Pancreas (tissue), 10 donors: ENCODE results near the gene OR6A2. TPM values are rescaled to one million over a fixed set of nuclear protein-coding genes. Genes with fewer than 3 reads are reported as not detected.
A peak's percentile ranks its signal among the peaks of the same experiment; 100 is the strongest.

Experiments
- ATAC-seq, 4 donors: fragments of 200-7000 bp; cut with Tn5 transposase; one replicate each; pipeline versions ENCODE4 v1.8.0 to v1.9.1; 2020; ENCODE audit warnings: mild to moderate bottlenecking in 4 of 4, moderate library complexity in 4 of 4
- DNase-seq, 6 donors: peaks; one replicate each; pipeline ENCODE4 v3.0.0-alpha.2; 2020
- FAIRE-seq: peaks from 2 replicates; lab custom pipeline; 2012; peaks lifted over from hg19 to GRCh38; lab: Jason Lieb, UNC
- H3K27ac ChIP-seq, 4 donors: fragments of 200-600 bp; sonication (generic); 1 replicate in 3 of 4; 2 replicates in 1 of 4; pipeline versions ENCODE4 v1.5.0 to v1.8.0; 2020
- H3K27me3 ChIP-seq, 4 donors: fragments of 200-600 bp; one replicate each; pipeline ENCODE4 v1.8.0; 2021
- H3K36me3 ChIP-seq, 3 donors: fragments of 200-600 bp; sonication (generic) in 1 of 3; one replicate each; pipeline versions ENCODE4 v1.5.0 to v1.8.0; 2020 to 2021
- H3K4me1 ChIP-seq, 3 donors: fragments of 200-600 bp; one replicate each; pipeline ENCODE4 v1.8.0; 2021
- H3K4me3 ChIP-seq, 4 donors: fragments of 200-600 bp; sonication (generic) in 2 of 4; one replicate each; pipeline versions ENCODE4 v1.5.0 to v1.8.0; 2020 to 2021
- H3K9me3 ChIP-seq, 4 donors: fragments of 200-600 bp; one replicate each; pipeline ENCODE4 v1.8.0; 2021
- CTCF ChIP-seq, 4 donors: fragments of 200-600 bp; sonication (generic) in 3 of 4; IDR thresholded peaks; one replicate each; pipeline versions ENCODE4 v1.5.0 to v1.8.0; 2021; ENCODE audit warnings: antibody characterized with exemption in 4 of 4
- WGBS, 2 donors: extraction: QIAGEN DNeasy Blood & Tissue Kit; methylation state at CpG; one replicate each; pipeline ENCODE4 v1.1.7; 2013; 5-methylcytosine and 5-hydroxymethylcytosine counted together
- intact Hi-C, 3 donors: fragments of 100-400 bp; cut with DNase I; formaldehyde crosslinking; loops; one replicate each; pipeline versions ENCODE4 v1.11.1 to v1.14.2; 2022
- polyA plus RNA-seq, 2 donors: library from polyadenylated mRNA; stranded (reverse); fragments of 200-250 nt; gene quantifications; one replicate each; pipeline ENCODE4 v1.2.3, GENCODE V29; 2013
- total RNA-seq, 6 donors: library from RNA; stranded (reverse); fragmentation: NEBNext Ultra II Directional in 4 of 6; extraction: Animal tissue kit (Norgen Biotek cat#: 25700) in 4 of 6; gene quantifications; one replicate each; pipeline versions ENCODE4 v1.2.1 to v1.2.4, GENCODE V29; 2021 to 2023
- donor health status: healthy with polysubstance abuse.
- donor health status: DM: no; HTN: no; CAD: no; lungs with moderate emphysema.
- donor health status: DM: no; HTN: no; CAD: no.
- donor health status: control.
- donor health status: control.
- donor health status: Bipolar disorder and iron deficiency.
- donor health status: DM: yes; HTN: yes; CAD: no.
- donor health status: DM: no; HTN: no; CAD: no.
- donor health status: DM: no; HTN: no; CAD: no.
- donor health status: DM: yes; HTN: yes; CAD: no.

OR6A2 gene
- total and polyA plus RNA-seq, 8 donors: 0.06 to 0.39 (median 0.16) TPM; not detected in 2

- Histone ChIP-seq H3K4me3 (no peak within 1 kb of the TSS), H3K27me3 (no peaks in the 10 kb centered on the region), H3K9me3 (no peaks in the 10 kb centered on the region), H3K27ac (no peak within 1 kb of the TSS), H3K4me1 (no peaks in the 10 kb centered on the region), H3K36me3 (no peaks in the 10 kb centered on the region)
- FAIRE-seq (no peak), ATAC-seq (peak in 2 of 4 donors; percentile 60 to 66), DNase-seq (peak in 1 of 6 donors; percentile 14)
- no peak for TF ChIP-seq CTCF (IDR thresholded peaks at IDR 0.05)
- 62 to 78% methylated on average over 4 of the region's 4 CpGs for WGBS, 2 donors
- intact Hi-C loops: no loop called here
Observed at GRCh38 chr11:6771926-6772893, 27.3 kb downstream of the OR6A2 start, which contains the start of gene OR2AG2. TSS of gene OR2AG2 (minus strand) at chr11:6771976. CDS start at chr11:6768957, 3,019 bp downstream.

- DNase-seq (peak in 4 of 6 donors; percentile 13 to 48 (median 31)), FAIRE-seq (no peak), ATAC-seq (peak; percentile 72 to 93 (median 85))
- Histone ChIP-seq H3K4me1 (peaks cover 7 to 15% (median 7%) of the 10 kb centered on the region in 3 donors), H3K9me3 (no peaks in the 10 kb centered on the region), H3K4me3 (no peak overlapping the region), H3K27ac (no peak overlapping the region), H3K36me3 (no peaks in the 10 kb centered on the region), H3K27me3 (no peaks in the 10 kb centered on the region)
- intact Hi-C loops: no loop called here
- 48 to 50% methylated on average over 2 of the region's 2 CpGs for WGBS, 2 donors
- TF ChIP-seq CTCF (IDR thresholded peaks at IDR 0.05): peak in 2 of 4 donors; percentile 5 to 34
Observed at GRCh38 chr11:6757373-6757967, 42.0 kb downstream of the OR6A2 start.

GRCh38 chr11:6755953-6756347, 43.5 kb downstream of the OR6A2 start:
- intact Hi-C loops: no loop called here
- peaks cover 7 to 15% (median 7%) of the 10 kb centered on the region in 3 donors for H3K4me1 ChIP-seq
- no peak overlapping the region for H3K27ac ChIP-seq
- no peak for FAIRE-seq
- no peak overlapping the region for H3K4me3 ChIP-seq
- no peaks in the 10 kb centered on the region for H3K36me3 ChIP-seq
- 15 to 16% methylated on average over 1 of the region's 1 CpG for WGBS, 2 donors
- no peak for TF ChIP-seq CTCF (IDR thresholded peaks at IDR 0.05)
- no peak for DNase-seq
- ATAC-seq: peak in 3 of 4 donors; percentile 29 to 58 (median 50)
- no peaks in the 10 kb centered on the region for H3K9me3 ChIP-seq
- no peaks in the 10 kb centered on the region for H3K27me3 ChIP-seq

GRCh38 chr11:6755303-6755952, 44.1 kb downstream of the OR6A2 start:
- Histone ChIP-seq H3K4me1 (peaks cover 7 to 15% (median 7%) of the 10 kb centered on the region in 3 donors), H3K27ac (no peak overlapping the region), H3K4me3 (no peak overlapping the region), H3K27me3 (no peaks in the 10 kb centered on the region), H3K36me3 (no peaks in the 10 kb centered on the region), H3K9me3 (no peaks in the 10 kb centered on the region)
- intact Hi-C loops: no loop called here
- DNase-seq (peak in 2 of 6 donors; percentile 4 to 28), ATAC-seq (peak; percentile 73 to 87 (median 84)), FAIRE-seq (peak; percentile 17)
- WGBS, 2 donors: 2 to 4% methylated on average over 5 of the region's 5 CpGs
- TF ChIP-seq CTCF (IDR thresholded peaks at IDR 0.05): peak; percentile 68 to 89 (median 82)
